H1 (cell line): ENCODE measurements around the gene ACSL3.

ENCODE experiments used
- CHD2 ChIP-seq: IDR thresholded peaks from 2 replicates; pipeline ENCODE4 v1.6.1; 2012; ENCODE audit warnings: low read length, improper control_type of control experiment
- CTBP2 ChIP-seq: IDR thresholded peaks from 2 replicates; pipeline ENCODE4 v1.7.0; 2011; ENCODE audit warnings: borderline replicate concordance, mild to moderate bottlenecking, moderate library complexity, mixed read lengths, low read length; ENCODE audit not compliant: insufficient read depth, insufficient read length
- CTCF ChIP-seq, 3 experiments: IDR thresholded peaks; 1 replicate in 2 of 3; 2 replicates in 1 of 3; pipeline versions ENCODE4 v1.5.1 to v1.6.1; 2011; ENCODE audit warnings: low read length in 3 of 3, mild to moderate bottlenecking in 3 of 3, inconsistent platforms in 2 of 3, low read depth in 1 of 3, moderate library complexity in 1 of 3; ENCODE audit not compliant: insufficient read depth in 1 of 3; ENCODE audit errors: control extremely low read depth in 1 of 3
- HDAC2 ChIP-seq, 2 experiments: fragments of 300-600 bp in 1 of 2; sonication (generic) in 1 of 2; IDR thresholded peaks; 2 replicates each; pipeline ENCODE4 v1.6.1; 2011 to 2012; ENCODE audit warnings: low read depth in 2 of 2, low read length in 2 of 2, mild to moderate bottlenecking in 2 of 2, moderate library complexity in 2 of 2, borderline replicate concordance in 1 of 2, inconsistent platforms in 1 of 2
- MAFK ChIP-seq: IDR thresholded peaks from 2 replicates; pipeline ENCODE4 v1.6.1; 2012; ENCODE audit warnings: low read depth, mild to moderate bottlenecking, improper control_type of control experiment, low read length
- POLR2AphosphoS5 ChIP-seq: IDR thresholded peaks from 2 replicates; pipeline ENCODE4 v1.6.1; 2011; ENCODE audit warnings: low read depth, low read length
- TAF1 ChIP-seq: IDR thresholded peaks from 2 replicates; pipeline ENCODE4 v1.6.1; 2011; ENCODE audit warnings: mild to moderate bottlenecking, low read depth, low read length
- USF2 ChIP-seq: IDR thresholded peaks from 2 replicates; pipeline ENCODE4 v1.6.1; 2011; ENCODE audit warnings: low read length, improper control_type of control experiment

GRCh38 chr2:222930862-222931261, 70.0 kb downstream of the ACSL3 start:
- no peak for TF ChIP-seq TAF1
- TF ChIP-seq CTBP2: no peak
- TF ChIP-seq CTCF (IDR thresholded peaks at IDR 0.05; ENCODE audit: control extremely low read depth in 1 of 3, insufficient read depth in 1 of 3, low read depth in 1 of 3, low read length in 3 of 3): no peak
- TF ChIP-seq USF2: no peak
- no peak for TF ChIP-seq MAFK
- no peak for TF ChIP-seq POLR2AphosphoS5
- TF ChIP-seq CHD2: no peak
- TF ChIP-seq HDAC2 (IDR thresholded peaks at IDR 0.05; ENCODE audit: borderline replicate concordance in 1 of 2, low read depth in 2 of 2, low read length in 2 of 2): no peak
